LNCAP (cell line): ENCODE measurements around the gene HDX.

Experiments used
- TF ChIP-seq, protein P1 (sequence below): fragments of 450-650 bp; IDR thresholded peaks from 2 replicates; pipeline ENCODE4 v1.5.1; 2017; ENCODE audit warnings: mild to moderate bottlenecking

The HDX gene

DNA sequence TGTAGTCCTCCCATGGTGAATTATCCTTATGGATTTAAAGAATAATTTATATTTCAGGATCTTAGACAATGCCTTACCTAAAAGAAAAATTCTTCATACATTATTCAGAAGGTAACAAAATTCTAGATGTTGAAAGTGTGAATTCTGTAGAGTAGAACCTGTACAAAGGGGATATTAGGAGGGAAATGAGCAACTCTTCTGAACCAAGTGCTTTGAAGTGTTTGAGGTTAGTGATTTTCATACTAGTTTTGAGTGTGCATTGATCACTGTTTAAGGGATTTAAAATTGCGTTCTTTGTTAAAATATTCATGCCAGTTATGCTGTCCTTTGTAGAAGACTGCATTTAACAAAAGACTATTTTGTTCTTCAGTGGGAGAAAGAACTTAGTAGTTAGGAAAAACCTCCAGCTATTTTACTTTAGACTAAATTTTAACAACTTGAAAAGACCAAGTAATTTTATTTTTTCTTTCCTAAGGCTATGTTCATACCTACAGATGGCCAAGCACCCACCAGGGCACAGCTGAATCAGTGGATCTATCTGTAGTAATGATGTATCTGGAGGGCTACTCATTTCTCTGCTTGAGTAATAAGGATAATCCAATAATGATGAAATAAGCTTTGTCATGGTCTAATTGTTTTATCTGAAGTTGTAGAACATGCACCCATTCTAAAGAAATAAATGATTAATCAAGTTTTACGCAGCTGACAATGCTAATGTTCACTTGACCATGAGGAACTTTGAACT, 180.0 kb downstream of the HDX start:
- TF ChIP-seq, protein P1, sequence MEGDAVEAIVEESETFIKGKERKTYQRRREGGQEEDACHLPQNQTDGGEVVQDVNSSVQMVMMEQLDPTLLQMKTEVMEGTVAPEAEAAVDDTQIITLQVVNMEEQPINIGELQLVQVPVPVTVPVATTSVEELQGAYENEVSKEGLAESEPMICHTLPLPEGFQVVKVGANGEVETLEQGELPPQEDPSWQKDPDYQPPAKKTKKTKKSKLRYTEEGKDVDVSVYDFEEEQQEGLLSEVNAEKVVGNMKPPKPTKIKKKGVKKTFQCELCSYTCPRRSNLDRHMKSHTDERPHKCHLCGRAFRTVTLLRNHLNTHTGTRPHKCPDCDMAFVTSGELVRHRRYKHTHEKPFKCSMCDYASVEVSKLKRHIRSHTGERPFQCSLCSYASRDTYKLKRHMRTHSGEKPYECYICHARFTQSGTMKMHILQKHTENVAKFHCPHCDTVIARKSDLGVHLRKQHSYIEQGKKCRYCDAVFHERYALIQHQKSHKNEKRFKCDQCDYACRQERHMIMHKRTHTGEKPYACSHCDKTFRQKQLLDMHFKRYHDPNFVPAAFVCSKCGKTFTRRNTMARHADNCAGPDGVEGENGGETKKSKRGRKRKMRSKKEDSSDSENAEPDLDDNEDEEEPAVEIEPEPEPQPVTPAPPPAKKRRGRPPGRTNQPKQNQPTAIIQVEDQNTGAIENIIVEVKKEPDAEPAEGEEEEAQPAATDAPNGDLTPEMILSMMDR: no peak

DNA sequence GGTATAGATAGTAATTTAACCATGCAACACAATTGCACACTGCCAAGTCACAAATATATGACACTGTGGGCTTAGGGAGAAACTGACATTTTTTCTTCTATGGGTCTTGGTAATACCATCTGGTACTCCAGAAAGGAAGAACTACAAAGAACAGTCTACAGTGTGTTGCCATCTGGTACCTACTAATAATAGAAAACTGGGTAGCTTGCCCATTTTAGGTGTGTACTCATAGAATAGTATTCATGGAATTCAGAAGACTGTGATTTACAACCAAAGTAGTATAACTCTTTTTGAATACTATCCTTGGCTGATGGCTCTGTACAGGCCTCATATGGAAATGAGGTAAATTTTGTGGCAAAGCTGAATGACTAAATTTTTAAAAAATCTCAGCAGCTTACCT, 181.6 kb downstream of the HDX start:
- TF ChIP-seq, protein P1: no peak

DNA sequence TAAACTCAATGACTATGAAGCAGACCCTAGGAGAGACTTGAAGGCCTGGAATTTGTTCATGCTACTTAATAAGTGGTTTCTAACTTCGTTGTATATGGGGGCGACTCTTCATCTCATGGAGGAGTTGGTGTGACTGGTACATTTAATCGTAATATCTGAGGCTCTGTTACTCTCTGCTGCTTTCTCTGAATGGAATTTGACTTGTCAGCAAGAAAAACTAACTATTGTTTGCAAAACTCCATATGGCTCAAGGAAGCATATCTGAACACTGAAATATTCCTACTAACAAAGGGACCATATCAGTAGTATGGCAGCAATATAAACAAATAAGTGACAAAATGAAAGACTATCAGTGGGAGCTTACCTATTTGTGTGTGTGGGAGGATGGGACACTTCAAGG, 182.2 kb downstream of the HDX start:
- TF ChIP-seq, protein P1: no peak

DNA sequence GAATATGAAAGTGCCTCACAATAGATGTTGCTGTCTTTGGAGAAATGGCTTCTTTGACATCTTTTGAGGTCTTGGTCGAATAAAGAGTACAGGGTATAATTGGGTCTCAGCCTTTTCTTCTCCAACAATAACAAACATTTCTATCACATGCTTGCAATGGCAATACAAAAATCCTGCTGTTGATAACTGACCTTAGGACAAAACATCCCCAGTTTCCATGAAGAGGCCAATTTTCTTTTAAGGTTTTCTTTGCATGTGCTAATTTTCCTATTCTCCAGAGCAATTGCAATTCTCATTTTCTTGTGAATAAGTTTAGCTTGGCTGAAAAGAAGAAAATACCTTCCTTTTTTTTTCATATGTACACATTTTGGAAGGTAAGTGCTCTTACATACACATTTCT, 183.6 kb downstream of the HDX start:
- TF ChIP-seq, protein P1: no peak
